HG03064 (cell line): Measurements from ENCODE around the gene LPIN1.

Experiments
- ATAC-seq: cut with Tn5 transposase; IDR thresholded peaks from one replicate; pipeline ENCODE4 v1.9.1; 2021; ENCODE audit warnings: low read depth; ENCODE audit not compliant: unreplicated experiment

The LPIN1 gene, protein sequence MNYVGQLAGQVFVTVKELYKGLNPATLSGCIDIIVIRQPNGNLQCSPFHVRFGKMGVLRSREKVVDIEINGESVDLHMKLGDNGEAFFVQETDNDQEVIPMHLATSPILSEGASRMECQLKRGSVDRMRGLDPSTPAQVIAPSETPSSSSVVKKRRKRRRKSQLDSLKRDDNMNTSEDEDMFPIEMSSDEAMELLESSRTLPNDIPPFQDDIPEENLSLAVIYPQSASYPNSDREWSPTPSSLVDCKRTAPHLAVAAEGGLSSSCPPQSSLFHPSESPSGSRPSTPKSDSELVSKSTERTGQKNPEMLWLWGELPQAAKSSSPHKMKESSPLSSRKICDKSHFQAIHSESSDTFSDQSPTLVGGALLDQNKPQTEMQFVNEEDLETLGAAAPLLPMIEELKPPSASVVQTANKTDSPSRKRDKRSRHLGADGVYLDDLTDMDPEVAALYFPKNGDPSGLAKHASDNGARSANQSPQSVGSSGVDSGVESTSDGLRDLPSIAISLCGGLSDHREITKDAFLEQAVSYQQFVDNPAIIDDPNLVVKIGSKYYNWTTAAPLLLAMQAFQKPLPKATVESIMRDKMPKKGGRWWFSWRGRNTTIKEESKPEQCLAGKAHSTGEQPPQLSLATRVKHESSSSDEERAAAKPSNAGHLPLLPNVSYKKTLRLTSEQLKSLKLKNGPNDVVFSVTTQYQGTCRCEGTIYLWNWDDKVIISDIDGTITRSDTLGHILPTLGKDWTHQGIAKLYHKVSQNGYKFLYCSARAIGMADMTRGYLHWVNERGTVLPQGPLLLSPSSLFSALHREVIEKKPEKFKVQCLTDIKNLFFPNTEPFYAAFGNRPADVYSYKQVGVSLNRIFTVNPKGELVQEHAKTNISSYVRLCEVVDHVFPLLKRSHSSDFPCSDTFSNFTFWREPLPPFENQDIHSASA

DNA sequence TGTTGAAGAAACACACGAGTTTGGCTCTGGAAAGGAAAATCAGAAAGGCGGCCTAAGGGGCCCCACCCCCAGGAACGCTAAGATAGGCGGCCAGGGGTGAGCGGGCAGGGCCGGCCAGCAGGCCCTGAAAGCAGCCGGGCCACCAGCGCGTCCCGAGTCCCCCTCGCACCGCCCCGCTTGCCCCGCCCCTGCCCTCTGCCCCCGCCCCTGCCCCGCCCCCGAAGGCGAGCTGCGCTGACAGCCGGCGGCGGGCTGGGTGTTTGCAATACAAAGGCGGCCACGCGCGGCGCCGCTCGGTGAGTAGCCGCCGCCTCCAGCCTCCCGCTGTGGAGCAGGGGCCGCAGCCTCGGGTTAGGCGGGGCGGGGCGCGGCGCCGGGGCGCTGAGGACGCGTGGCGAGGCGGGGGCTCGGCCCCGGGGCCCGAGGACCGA, at the start of gene LPIN1:
TSS of gene LPIN1 (plus strand) at position 257 of the 431 bp plus-strand sequence. CDS start 18,910 bp downstream, outside the sequence.
- peak; percentile 50 for ATAC-seq

DNA sequence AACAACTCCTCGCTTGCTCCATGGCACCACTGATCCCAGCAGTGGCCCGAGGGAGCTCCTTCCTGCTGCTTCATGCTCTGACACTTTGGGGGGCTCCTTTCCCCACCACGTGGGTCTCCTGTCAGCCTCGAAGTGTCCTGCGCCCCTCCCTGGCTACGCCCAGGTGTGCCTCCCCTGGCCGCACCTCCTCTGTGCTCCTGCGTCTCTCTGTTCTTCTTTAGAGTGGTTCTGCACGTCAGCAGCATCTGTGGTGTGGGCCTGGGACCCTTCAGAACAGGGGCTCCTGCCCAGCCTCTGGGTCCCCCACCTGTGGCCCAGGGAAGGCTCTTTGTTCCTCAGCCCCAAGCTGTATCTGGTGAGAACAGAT, 49.7 kb upstream of the LPIN1 start:
- no peak for ATAC-seq

DNA sequence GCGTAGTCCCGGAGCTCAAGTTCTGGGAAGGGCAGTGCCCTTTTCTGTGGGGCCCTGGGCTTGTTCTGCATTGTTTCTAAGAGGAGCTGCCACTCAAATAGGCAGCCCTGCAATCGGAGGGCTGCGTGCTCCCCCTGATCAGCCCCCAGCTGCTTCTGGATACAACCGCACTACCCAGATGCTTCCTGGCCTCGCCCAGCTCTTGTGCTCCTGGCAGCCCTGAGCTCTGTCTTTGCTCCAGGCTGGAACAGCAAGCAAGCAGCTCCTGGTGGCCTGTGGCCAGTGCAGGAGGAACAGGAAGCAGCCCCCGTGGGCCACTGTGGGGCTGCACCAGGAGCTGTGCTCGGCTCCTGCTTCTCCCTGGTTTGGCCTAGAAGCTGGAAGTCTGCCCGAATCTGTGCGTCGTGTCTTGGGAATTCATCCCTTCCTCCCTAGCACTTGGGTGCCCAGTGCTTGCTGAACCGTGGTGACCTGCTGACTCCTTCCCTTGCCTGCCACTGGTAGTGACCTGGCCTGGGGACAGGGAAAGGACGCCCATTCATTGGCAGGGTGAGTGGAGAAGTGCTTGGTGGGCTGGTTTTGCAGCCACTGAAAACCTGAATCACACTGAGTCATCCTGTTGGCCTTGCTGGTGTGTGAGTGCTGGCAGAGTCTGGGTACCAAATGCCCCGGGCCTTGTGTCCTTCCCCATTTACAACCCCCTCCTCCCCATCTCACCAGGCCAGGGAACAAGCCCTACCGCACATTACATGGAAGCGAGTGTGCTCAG, 49.1 kb upstream of the LPIN1 start:
- no peak for ATAC-seq

DNA sequence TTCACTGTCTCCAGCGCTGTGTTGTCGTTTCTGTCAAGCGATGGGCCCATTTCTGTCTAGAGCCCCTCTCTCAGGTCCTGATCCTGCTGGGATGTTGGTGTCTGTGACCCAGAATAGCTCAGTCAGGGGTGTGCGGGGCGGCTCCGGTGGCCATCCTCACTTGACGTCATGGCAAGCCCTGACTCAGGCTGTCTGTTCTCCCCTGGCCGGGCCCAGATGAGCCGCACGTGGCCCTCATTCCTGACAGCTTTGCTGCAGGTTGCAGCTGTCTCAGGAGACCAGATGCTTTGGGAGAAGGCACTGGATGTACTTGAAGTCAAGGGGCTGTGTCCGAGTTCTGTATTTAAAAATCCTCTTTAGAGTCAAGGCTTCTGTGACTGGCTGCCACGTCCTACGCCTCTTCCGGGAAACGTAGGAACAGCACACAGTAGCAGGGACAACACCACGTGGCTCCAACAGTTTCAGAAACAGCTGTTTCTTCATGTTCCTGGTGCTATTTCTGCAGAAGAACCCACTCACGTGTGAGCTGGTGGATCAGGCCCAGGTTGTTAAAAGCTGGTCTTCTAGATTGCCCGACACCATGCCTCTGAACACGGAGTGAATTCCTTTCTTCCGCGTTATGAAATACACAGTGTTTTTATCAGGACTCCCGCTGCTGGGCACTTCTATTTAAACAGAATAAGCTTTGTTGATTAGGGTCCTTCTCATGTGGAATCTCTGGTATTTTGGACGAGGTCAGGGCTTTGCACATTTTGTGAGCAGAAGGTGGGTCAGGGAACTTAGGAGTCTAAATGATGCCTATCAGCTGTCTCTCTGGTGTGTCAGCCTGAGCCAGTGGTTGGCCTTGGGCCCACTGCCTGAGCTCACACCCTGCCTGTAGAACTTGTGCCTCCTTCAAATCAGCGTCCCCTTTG, 48.2 kb upstream of the LPIN1 start:
- no peak for ATAC-seq

DNA sequence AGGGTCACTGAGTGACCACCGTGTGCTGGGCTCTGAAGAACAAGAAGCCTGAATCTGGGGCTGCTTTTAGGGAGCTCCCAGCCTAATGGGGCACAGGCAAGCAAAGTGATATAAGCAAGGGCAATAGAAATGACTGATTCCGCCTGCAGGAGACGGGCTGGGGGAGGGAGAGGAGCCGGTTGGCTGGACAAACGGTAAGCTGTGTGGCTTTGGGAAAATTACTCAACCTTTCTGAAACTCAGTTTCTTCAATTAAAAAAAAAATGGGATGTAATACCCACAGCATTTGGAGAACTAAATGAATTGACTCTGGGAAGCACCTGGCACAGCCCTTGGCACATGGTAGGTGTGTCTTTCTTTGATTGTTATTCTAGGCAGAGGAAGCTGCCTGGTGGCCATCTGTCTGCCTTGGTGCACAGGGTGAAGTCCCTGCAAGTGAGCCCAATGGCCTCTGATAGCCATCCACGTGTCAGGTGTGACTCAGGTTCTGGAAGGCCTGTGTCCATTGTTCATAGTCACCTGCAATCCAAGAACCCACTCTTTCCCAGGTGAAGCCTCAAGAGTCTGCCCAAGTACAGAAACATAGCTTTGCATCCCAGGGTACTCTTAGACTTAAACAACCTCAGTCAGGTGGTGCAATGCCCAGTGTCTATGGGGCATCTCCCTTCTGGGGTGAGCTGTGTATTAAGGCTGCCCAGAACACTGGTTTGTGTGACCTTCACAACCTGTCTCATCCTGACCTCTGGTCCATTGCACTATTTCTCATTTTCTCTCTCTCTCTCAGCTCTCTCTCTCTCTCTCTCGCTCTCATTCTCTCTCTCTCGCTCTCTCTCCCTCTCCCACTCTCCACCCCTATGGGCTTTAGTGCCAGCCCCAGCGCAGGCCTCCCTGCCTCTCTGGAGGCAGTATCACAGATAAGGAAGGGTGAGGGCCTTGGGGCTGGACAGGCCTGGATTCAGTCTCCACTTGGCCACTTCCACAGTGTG, 46.5 kb upstream of the LPIN1 start:
- no peak for ATAC-seq

DNA sequence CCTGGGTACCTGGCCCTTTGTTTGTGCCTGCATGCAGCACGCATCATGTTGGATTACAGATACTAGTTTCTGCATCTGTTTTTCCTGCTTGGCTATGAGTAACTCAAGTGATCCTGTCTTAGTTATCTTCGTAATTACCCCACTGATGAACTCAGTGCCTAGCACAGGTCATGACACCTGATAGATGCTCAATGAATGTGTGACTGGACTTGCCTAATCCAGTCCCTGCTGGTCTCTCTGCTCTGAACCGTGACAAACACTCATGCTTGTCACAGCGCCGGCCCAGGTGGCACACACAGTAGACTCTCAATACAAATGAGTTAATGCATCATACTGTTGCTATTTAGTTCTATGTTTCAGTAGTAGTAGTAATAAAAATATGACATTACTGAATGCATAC, 45.2 kb upstream of the LPIN1 start:
- ATAC-seq, result no peak

DNA sequence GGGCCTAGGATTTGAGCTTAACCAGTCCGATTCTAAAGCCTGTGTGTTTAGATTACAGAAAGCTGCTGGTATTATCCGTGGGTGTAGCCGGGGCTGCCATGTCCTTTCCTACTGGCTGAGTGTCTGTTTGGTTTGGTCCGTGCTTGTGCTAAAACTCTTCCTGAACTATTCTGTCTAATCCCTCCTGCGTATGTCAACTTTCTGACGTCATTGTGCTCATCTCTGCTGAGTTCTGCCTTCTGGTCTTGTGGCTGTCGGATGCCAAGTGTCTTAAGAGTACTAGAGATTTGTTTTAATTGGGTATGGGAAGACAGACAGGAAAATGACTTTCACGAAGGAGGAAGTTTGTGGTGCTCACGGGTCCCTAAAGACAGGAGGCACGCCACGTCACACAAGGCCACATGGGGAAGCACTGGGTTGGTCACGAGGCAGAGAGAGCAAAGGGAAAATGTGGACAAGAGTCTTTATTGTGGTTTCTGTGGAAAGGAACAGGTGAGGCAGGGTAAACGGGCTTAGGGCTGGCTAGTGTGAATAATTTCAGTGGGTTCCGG, 44.6 kb upstream of the LPIN1 start:
- no peak for ATAC-seq

DNA sequence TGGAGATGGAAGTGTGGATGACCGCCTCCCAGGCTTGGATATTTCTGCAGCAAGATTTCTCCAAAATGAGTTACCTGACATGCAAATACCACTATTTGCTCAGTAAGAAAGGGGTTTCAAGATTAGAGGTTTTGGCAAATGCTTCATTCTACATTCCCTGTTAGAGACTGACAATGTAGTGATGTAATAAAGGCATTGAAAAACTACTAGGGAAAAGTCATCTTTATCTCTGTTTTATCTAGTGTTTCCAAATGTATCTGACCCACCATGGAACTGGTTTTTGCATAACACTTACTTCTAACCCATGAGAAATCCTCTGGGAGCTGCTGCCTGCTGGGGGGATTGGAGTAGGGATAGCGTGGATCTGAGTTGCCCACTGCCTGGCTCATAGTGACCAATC, 43.5 kb upstream of the LPIN1 start:
- ATAC-seq, result no peak

DNA sequence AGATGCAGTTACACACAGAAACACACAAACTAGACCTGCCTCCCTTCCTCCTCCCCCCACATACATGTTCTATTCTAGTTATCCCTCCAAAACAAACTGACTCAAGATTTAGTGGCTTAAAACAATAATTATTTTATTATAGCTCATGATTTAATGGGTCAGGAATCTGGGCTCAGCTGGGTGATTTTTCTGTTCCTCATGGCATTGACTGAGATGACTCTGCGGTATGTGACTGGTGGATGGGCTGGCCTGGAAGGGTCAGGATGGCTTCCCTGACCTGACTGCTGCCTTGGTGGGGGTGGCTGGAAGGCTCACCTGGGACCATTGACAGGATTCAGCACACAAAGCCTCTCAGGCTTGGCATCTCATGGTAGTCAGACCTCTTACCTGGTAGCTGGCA, 42.7 kb upstream of the LPIN1 start:
- no peak for ATAC-seq

DNA sequence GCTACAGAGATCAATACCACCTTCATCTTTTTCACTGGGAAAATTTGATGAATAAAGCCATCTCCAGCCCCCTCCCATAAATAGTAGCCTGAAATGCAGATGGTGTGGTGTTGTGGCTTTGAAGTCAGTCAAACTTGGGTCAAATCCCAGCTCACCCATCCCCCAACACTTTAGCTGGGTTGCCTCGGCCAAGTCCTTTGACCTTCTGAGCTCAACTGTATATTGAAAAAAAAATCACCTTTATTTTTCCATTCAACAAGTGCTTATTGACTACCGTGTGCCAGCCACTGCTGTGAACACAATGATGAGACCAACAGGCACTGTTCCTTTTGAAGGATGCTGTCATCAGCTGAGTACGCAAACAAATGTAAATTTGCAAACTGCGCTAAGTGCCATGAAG, 41.4 kb upstream of the LPIN1 start:
- no peak for ATAC-seq

DNA sequence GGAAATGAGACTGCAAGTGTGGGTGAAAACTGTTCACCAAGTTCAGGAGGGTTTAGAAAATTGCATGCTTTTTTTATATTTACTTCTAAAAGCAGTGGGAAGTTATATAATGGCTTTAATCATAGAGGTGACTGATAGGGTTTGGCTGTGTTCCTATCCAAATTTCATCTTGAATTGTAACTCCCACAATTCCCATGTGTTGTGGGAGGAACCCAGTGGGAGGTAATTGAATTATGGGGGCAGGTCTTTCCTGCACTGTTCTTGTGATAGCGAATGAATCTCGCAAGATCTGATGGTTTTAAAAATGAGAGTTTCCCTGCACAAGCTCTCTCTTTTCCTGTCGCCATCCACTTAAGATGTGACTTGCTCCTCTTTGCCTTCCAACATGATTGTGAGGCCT, 40.7 kb upstream of the LPIN1 start:
- no peak for ATAC-seq

DNA sequence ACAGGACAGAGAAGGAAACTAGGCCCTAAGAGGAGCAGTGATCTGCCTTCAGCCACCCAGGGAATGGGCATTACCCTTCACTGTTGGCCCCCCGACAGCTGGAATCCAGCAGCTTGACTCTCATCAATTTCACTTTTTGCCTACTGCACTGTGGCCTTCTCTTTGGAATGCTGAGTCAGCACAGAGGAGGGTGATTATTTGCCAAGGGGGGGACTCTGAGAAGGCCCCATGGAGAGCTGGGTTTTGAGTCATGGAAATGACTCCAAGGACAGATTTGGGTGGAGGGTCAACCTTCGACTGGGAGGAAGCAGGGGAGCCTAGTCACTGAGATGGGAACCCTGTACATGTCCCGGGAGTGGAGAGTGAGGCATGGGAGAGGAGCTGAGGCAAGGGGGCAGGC, 38.3 kb upstream of the LPIN1 start:
- no peak for ATAC-seq

DNA sequence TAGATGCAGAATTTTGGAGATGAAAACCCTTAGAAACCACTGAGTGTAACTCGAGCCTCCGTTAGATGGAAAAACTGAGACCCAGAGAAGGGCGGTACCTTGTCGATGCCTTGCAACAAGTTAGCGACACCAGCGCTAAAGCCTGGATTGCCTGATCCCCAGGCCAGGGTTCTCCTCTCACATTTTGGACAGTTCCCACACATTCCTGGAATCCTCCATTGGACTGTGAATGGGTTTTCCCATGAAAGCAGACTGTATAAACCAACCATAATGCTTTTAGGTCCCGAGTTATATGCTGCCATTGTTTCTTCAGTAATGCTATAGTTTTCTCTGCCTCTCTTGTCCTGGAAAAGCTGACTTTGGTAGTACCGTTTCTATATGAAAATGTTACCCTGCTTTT, 37.1 kb upstream of the LPIN1 start:
- no peak for ATAC-seq

DNA sequence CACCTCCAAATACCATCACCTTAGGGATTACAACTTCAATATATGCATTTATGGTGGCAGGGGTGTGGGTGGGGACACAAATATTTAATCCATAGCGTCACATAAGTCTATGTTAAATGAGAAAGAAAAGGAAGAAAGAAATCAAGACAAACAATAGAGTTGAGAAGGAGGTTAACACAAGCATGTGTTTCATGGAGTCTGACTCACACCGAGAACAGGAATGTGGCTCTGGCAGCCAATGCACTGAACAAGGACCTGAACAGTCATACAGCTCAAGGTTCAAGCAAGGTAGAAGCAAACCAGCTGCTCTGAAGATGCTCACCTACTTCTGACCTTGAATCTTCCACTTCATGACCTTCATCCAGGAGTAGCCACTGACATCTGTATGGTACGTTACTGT, 36.2 kb upstream of the LPIN1 start:
- ATAC-seq, result no peak

DNA sequence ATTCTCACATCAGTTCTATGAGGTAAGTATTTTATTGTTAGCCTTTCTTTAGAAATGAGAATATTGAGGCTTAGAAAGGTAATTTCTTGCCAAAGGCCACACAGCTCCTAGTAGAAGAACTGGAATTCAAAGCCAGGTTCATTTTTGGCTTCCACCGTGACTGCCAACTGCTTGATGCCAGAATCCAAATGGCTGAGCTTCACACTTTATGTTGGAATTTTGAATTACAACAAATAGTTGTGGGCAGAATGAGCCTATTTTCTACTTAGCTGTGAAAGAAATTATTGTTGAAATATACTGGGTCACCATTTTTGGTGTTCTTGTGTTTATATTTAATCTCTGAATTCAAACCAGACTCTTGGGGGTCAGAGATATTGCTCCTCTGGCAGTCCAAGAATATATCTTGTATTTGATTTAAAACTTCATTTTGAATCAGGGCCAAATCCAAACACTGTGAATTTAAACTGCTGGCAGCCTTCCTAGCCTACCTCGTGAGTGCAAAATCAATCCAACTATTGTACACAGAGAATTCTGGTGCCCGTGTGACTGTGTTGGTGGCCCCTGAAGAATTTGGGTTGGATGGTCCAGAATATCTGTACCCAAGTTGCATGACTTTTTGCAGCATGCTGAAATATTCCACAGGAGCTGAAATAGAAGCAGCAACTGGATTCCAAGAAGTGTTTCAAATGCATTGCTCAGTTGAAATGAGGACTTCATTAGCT, 35.6 kb upstream of the LPIN1 start:
- ATAC-seq, result no peak

DNA sequence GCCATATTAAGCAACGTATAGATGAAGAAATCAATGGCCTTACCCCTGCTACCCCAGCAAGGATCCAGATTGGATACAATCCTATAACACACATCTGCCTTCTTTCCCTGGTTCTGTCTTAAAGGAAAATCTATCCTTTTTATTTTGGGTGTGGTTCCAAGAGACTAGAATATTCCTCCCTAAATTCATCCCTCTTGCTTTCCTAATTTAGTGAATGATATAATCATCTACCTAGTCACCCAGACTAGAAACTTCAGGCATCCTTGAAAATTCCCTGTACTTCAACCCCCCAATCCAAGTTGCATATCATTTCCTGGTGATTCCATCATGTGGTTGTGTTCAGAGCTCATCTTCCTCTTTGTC, 35.1 kb upstream of the LPIN1 start:
- no peak for ATAC-seq

DNA sequence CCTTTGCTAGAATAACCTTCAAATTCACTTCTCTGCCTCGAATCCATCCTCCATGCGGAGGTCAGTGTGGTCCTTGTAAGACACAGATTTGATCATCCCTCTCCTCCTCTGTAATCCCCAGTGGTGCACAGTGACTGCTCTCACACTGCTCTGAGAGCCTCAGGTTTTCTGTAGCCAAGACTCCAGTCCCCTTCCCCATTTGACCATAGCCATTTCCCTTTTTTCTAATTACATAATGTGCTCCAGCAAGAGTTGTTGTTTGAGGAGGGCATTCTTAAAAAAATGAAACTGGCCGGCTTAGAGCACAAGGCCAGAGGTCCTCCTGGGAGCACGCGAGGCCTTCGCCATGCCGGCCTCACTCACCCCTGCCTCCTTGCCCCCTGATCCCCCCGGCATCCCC, 34.7 kb upstream of the LPIN1 start:
- ATAC-seq, result no peak

DNA sequence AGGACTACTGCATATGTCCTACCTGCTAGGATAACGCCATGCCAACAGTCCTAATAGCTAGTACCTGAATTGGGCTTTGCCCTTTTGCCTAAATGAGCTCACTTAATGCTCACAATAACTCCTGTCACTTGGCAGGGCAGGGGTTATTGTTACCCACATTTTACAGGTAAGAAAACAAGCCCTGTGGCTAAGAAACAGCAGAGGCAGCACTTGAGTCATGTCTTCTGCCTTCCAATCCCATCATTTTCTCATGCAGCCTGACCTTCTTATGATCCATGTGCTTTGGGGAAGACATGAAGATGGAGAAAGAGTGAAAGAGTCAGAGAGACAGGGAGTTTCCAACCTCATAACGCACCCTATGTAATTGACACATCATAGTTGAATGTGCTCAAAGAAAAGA, 33.6 kb upstream of the LPIN1 start:
- no peak for ATAC-seq
